IMR-90 (cell line): ENCODE results near the gene ANKUB1. TPM values are rescaled to one million over a fixed set of nuclear protein-coding genes. Genes with fewer than 3 reads are reported as not detected.

Experiments used
- ATAC-seq: fragments of 200-7000 bp; cut with Tn5 transposase; 2 replicates; pipeline ENCODE4 v1.9.1; 2020; ENCODE audit warnings: low read depth, mild to moderate bottlenecking, moderate library complexity
- BruUV-seq: library from RNA; stranded (reverse); fragments of 400-500 nt; replicated peaks from 2 replicates; lab custom pipeline; 2021; lab: Mats Ljungman, UMichigan
- CTCF ChIA-PET: fragments of 300-600 bp; formaldehyde crosslinking; extraction: SDS; loops from one replicate; lab custom pipeline; 2021; ENCODE audit warnings: antibody characterized with exemption; lab: Yijun Ruan, JAX
- POLR2A ChIA-PET: fragments of 300-600 bp; sonication (Branson Sonifier 250); formaldehyde crosslinking; loops from one replicate; lab custom pipeline; 2022; ENCODE audit warnings: antibody characterized with exemption; ENCODE audit not compliant: unreplicated experiment; lab: Charles Lee
- DNase-seq: peaks from one replicate; pipeline ENCODE4 v3.0.0; 2013
- H2AFZ ChIP-seq: replicated peaks from 2 replicates; pipeline ENCODE3; 2013; ENCODE audit warnings: low read length, mild to moderate bottlenecking; ENCODE audit not compliant: poor library complexity
- H2AK5ac ChIP-seq: 2 replicates; pipeline ENCODE4 v1.6.1; 2013; ENCODE audit warnings: low read depth, low read length, inconsistent platforms
- H2AK9ac ChIP-seq: replicated peaks from 2 replicates; pipeline ENCODE3; 2013; ENCODE audit warnings: mild to moderate bottlenecking, low read depth, low read length, moderate library complexity; ENCODE audit not compliant: poor library complexity
- H2BK120ac ChIP-seq: 2 replicates; pipeline ENCODE4 v1.6.1; 2013; ENCODE audit warnings: low read depth, low read length, inconsistent platforms
- H2BK15ac ChIP-seq: 3 replicates; pipeline ENCODE4 v1.6.1; 2013; ENCODE audit warnings: low read depth, low read length, inconsistent platforms
- H2BK20ac ChIP-seq: 2 replicates; pipeline ENCODE4 v1.6.1; 2013; ENCODE audit warnings: low read depth, mild to moderate bottlenecking, inconsistent platforms, low read length, moderate library complexity
- H2BK5ac ChIP-seq: 2 replicates; pipeline ENCODE4 v1.6.1; 2013; ENCODE audit warnings: mild to moderate bottlenecking, low read depth, low read length, inconsistent platforms; ENCODE audit not compliant: poor library complexity, severe bottlenecking
- H3K14ac ChIP-seq: replicated peaks from 2 replicates; pipeline ENCODE4 v1.6.1; 2013; ENCODE audit warnings: low read depth, low read length, inconsistent platforms
- H3K18ac ChIP-seq: 2 replicates; pipeline ENCODE4 v1.6.1; 2013; ENCODE audit warnings: low read depth, low read length, control low read depth
- H3K23ac ChIP-seq: 2 replicates; pipeline ENCODE4 v1.6.1; 2013; ENCODE audit warnings: low read depth, low read length, inconsistent platforms
- H3K27ac ChIP-seq: 2 replicates; pipeline ENCODE4 v1.5.1; 2013; ENCODE audit warnings: mild to moderate bottlenecking, control low read depth, low read length; ENCODE audit not compliant: insufficient read depth
- H3K27me3 ChIP-seq: 2 replicates; pipeline ENCODE4 v1.6.1; 2013; ENCODE audit warnings: low read length; ENCODE audit not compliant: control insufficient read depth, insufficient read depth
- H3K36me3 ChIP-seq: 2 replicates; pipeline ENCODE4 v1.6.1; 2013; ENCODE audit warnings: low read length, mixed read lengths; ENCODE audit not compliant: control insufficient read depth, insufficient read depth
- H3K4ac ChIP-seq: 2 replicates; pipeline ENCODE4 v1.6.1; 2013; ENCODE audit warnings: low read depth, low read length, inconsistent platforms
- H3K4me1 ChIP-seq: 2 replicates; pipeline ENCODE4 v1.6.1; 2013; ENCODE audit warnings: low read length, mixed read lengths; ENCODE audit not compliant: control insufficient read depth, insufficient read depth
- H3K4me2 ChIP-seq: 2 replicates; pipeline ENCODE4 v1.6.1; 2013; ENCODE audit warnings: low read depth, mild to moderate bottlenecking, control low read depth, low read length, moderate library complexity
- H3K4me3 ChIP-seq: 2 replicates; pipeline ENCODE4 v1.5.1; 2013; ENCODE audit warnings: low read depth, mild to moderate bottlenecking, control low read depth, low read length, moderate library complexity; ENCODE audit not compliant: insufficient read depth
- H3K56ac ChIP-seq: 2 replicates; pipeline ENCODE4 v1.6.1; 2013; ENCODE audit warnings: low read length, inconsistent platforms; ENCODE audit not compliant: insufficient read depth; ENCODE audit errors: extremely low read depth
- H3K79me1 ChIP-seq, 2 experiments: 2 replicates each; pipeline ENCODE4 v1.6.1; 2013; ENCODE audit warnings: low read length in 2 of 2, inconsistent platforms in 1 of 2, low read depth in 1 of 2
- H3K9ac ChIP-seq: 2 replicates; pipeline ENCODE4 v1.6.1; 2013; ENCODE audit warnings: low read depth, low read length, control low read depth
- H3K9me1 ChIP-seq: 2 replicates; pipeline ENCODE4 v1.6.1; 2013; ENCODE audit warnings: low read length, inconsistent platforms; ENCODE audit not compliant: insufficient read depth
- H3K9me3 ChIP-seq: 2 replicates; pipeline ENCODE4 v1.6.1; 2013; ENCODE audit warnings: low read length; ENCODE audit not compliant: control insufficient read depth, insufficient read depth
- H4K20me1 ChIP-seq: 2 replicates; pipeline ENCODE4 v1.6.1; 2013; ENCODE audit warnings: low read length, inconsistent platforms; ENCODE audit not compliant: insufficient read depth
- H4K5ac ChIP-seq: 2 replicates; pipeline ENCODE4 v1.6.1; 2013; ENCODE audit warnings: mild to moderate bottlenecking, low read depth, low read length, control low read depth
- H4K8ac ChIP-seq, 2 experiments: 2 replicates each; pipeline ENCODE4 v1.6.1; 2013; ENCODE audit warnings: low read depth in 2 of 2, low read length in 2 of 2, control low read depth in 1 of 2, inconsistent platforms in 1 of 2
- H4K91ac ChIP-seq: 2 replicates; pipeline ENCODE4 v1.6.1; 2013; ENCODE audit warnings: low read depth, low read length, inconsistent platforms; ENCODE audit not compliant: insufficient read depth
- CEBPB ChIP-seq: IDR thresholded peaks from 2 replicates; pipeline ENCODE4 v1.6.1; 2012; ENCODE audit warnings: low read depth, low read length, improper control_type of control experiment
- MXI1 ChIP-seq: IDR thresholded peaks from 2 replicates; pipeline ENCODE4 v1.6.1; 2012; ENCODE audit warnings: low read depth, mild to moderate bottlenecking, low read length, moderate library complexity, borderline replicate concordance
- POLR2A ChIP-seq: IDR thresholded peaks from 2 replicates; pipeline ENCODE4 v1.6.1; 2012; ENCODE audit warnings: mild to moderate bottlenecking, low read depth, low read length
- RAD21 ChIP-seq: IDR thresholded peaks from 2 replicates; pipeline ENCODE4 v1.6.1; 2012; ENCODE audit warnings: low read length, improper control_type of control experiment
- RCOR1 ChIP-seq: IDR thresholded peaks from 2 replicates; pipeline ENCODE4 v1.6.1; 2012; ENCODE audit warnings: mild to moderate bottlenecking, low read length, improper control_type of control experiment; ENCODE audit not compliant: insufficient replicate concordance
- RFX5 ChIP-seq: IDR thresholded peaks from 2 replicates; pipeline ENCODE4 v1.8.0; 2012; ENCODE audit warnings: low read depth, mild to moderate bottlenecking, low read length, moderate library complexity
- SMC3 ChIP-seq: fragments of 150-350 bp; IDR thresholded peaks from 2 replicates; pipeline ENCODE4 v1.6.1; 2016; ENCODE audit warnings: low read depth, mild to moderate bottlenecking, antibody characterized with exemption, low read length, moderate library complexity
- WGBS, 2 experiments: methylation state at CpG; one replicate each; pipeline versions ENCODE4 v1.1.5 to v1.1.7; 2013; ENCODE audit warnings: missing lambda C conversion rate in 2 of 2; ENCODE audit not compliant: insufficient read length in 1 of 2; ENCODE audit errors: extremely low coverage in 2 of 2; 5-methylcytosine and 5-hydroxymethylcytosine counted together
- dilution Hi-C: fragments of 300-500 bp; cut with HindIII; formaldehyde crosslinking; loops from one replicate; pipeline ENCODE4 v1.14.3; 2018; ENCODE audit warnings: low sequenced_read_pairs; ENCODE audit not compliant: unreplicated experiment
- in situ Hi-C: fragments of 300-500 bp; cut with MboI; formaldehyde crosslinking; loops from 3 replicates; pipeline ENCODE4 v1.14.3; 2019; ENCODE audit warnings: low sequenced_read_pairs, inconsistent platforms, mixed read lengths
- intact Hi-C: fragments of 100-400 bp; cut with micrococcal nuclease; formaldehyde crosslinking; loops from 2 replicates; pipeline ENCODE4 v1.10.0; 2022
- polyA plus RNA-seq, 3 experiments: library from polyadenylated mRNA; depleted of rRNA; stranded (reverse); fragments of >200 nt; gene quantifications; 2 replicates each; pipeline ENCODE4 v1.2.3, GENCODE V29; 2012; ENCODE audit warnings: low replicate concordance in 1 of 3
- total RNA-seq: library from RNA; depleted of rRNA; stranded (reverse); fragments of >200 nt; gene quantifications from 2 replicates; pipeline ENCODE4 v1.2.3, GENCODE V29; 2012

ANKUB1 gene
- total and polyA plus RNA-seq, 2 of the 4 experiments (the other 2 are of a cell fraction), result not detected

GRCh38 chr3:149781211-149781610 lies 11.1 kb downstream of the ANKUB1 start:
- Histone ChIP-seq H3K56ac (no peak overlapping the region; the same call in 1 of the 2 replicates), H4K5ac (no peak overlapping the region), H2BK15ac (peak overlapping the region; percentile 53; the same call in 1 of the 3 replicates), H3K9me3 (no peaks in the 10 kb centered on the region), H2AK5ac (no peak overlapping the region), H2AFZ (peak overlapping the region; percentile 66), H4K8ac (no peak overlapping the region), H3K27me3 (no peaks in the 10 kb centered on the region), H2BK20ac (peak overlapping the region; percentile 68; the same call in 1 of the 2 replicates), H3K36me3 (no peaks in the 10 kb centered on the region), H3K4me2 (no peak overlapping the region), H3K4me3 (no peak overlapping the region), H4K20me1 (no peaks in the 10 kb centered on the region), H2BK5ac (no peak overlapping the region), H2AK9ac (no peak overlapping the region), H2BK120ac (peak overlapping the region; percentile 16), H3K27ac (no peak overlapping the region), H4K91ac (peak overlapping the region; percentile 23; the same call in 1 of the 2 replicates), H3K79me1 (peaks cover 0 to 3% of the 10 kb centered on the region in 2 experiments; a peak in 1 of 4 replicates), H3K23ac (no peak overlapping the region), H3K4me1 (peaks cover 8% of the 10 kb centered on the region), H3K18ac (no peak overlapping the region), H3K9ac (no peak overlapping the region), H3K4ac (0 out of 2 replicates have a peak overlapping the region, but pooled peaks have one; percentile 19), H3K14ac (peak overlapping the region; percentile 2; the same call in 1 of the 2 replicates), H3K9me1 (peaks cover 13% of the 10 kb centered on the region)
- TF ChIP-seq SMC3 (no peak), CEBPB (no peak), RAD21 (no peak), RFX5 (no peak), RCOR1 (no peak), MXI1 (no peak), POLR2A (no peak)
- BruUV-seq, result no TSS peak
- ChIA-PET CTCF (interaction anchor here (0.6 to 1.7 kb wide), 2 partner anchors 10 to 428 kb away, joined by 4 to 6 read pairs; no protein-coding TSS in a partner anchor), POLR2A (no interaction called here)
- in situ Hi-C loops (no loop called here), intact Hi-C loops (no loop called here), dilution Hi-C loops (no loop called here)
- ATAC-seq, result no peak
- no peak for DNase-seq
- 93% methylated on average over 2 of the region's 4 CpGs; no CpG with 5 or more reads in 1 of the 2 experiments for WGBS, 2 experiments
